Activated CD8-positive, alpha-beta memory T cell treated with anti-CD3 and anti-CD28 coated beads, Interleukin-2, amount 10 ng/mL, durations not matched to agents 7 days and 5 days (primary cell): ENCODE measurements around the gene PTGR1. TPM values are rescaled to one million over a fixed set of nuclear protein-coding genes. Genes with fewer than 3 reads are reported as not detected.
A peak's percentile ranks its signal among the peaks of the same experiment; 100 is the strongest.
"Not testable (repeated sequence)": the region's sequence is repeated elsewhere in the genome, so short reads cannot be mapped to it uniquely, and the experiment has no call there.

Experiments
- ATAC-seq: fragments of 150-1000 bp; cut with Tn5 transposase; one replicate; pipeline ENCODE4 v1.10.0; 2021; ENCODE audit warnings: moderate library complexity
- CTCF ChIA-PET: fragments of 350-600 bp; sonication (Branson Sonifier 250); formaldehyde crosslinking; loops from one replicate; lab custom pipeline; 2021; ENCODE audit warnings: antibody characterized with exemption; lab: Charles Lee
- DNase-seq: peaks from one replicate; pipeline ENCODE4 v3.0.0-alpha.2; 2020
- H3K27ac Mint-ChIP-seq: one replicate; pipeline ENCODE4 v1.8.0; 2021; ENCODE audit warnings: mild to moderate bottlenecking, mixed read lengths
- H3K27me3 Mint-ChIP-seq: one replicate; pipeline ENCODE4 v1.8.0; 2021; ENCODE audit warnings: mixed read lengths
- H3K36me3 Mint-ChIP-seq: one replicate; pipeline ENCODE4 v1.8.0; 2021; ENCODE audit warnings: mild to moderate bottlenecking, mixed read lengths
- H3K4me1 Mint-ChIP-seq: one replicate; pipeline ENCODE4 v1.8.0; 2021; ENCODE audit warnings: mixed read lengths
- H3K4me3 Mint-ChIP-seq: one replicate; pipeline ENCODE4 v1.8.0; 2021; ENCODE audit warnings: mild to moderate bottlenecking, moderate library complexity, mixed read lengths
- H3K9me3 Mint-ChIP-seq: one replicate; pipeline ENCODE4 v1.8.0; 2022; ENCODE audit warnings: low read depth, mixed read lengths
- total RNA-seq, 2 experiments: library from RNA; stranded (reverse); gene quantifications; one replicate each; pipeline ENCODE4 v1.2.3, GENCODE V29; 2021

The PTGR1 gene
- total RNA-seq, 2 experiments from 2014 or later, result 1.0 TPM; not detected in 1

GRCh38 chr9:111603041-111603440, 3.6 kb upstream of the PTGR1 start:
- no peak overlapping the region for H3K27ac Mint-ChIP-seq
- CTCF ChIA-PET, result no interaction called here
- H3K9me3 Mint-ChIP-seq, result no peaks in the 10 kb centered on the region
- ATAC-seq, result no peak
- H3K4me3 Mint-ChIP-seq, result no peak overlapping the region
- H3K27me3 Mint-ChIP-seq, result peaks cover 60% of the 10 kb centered on the region
- H3K36me3 Mint-ChIP-seq, result no peaks in the 10 kb centered on the region
- DNase-seq, result no peak
- peaks cover 11% of the 10 kb centered on the region for H3K4me1 Mint-ChIP-seq

DNA sequence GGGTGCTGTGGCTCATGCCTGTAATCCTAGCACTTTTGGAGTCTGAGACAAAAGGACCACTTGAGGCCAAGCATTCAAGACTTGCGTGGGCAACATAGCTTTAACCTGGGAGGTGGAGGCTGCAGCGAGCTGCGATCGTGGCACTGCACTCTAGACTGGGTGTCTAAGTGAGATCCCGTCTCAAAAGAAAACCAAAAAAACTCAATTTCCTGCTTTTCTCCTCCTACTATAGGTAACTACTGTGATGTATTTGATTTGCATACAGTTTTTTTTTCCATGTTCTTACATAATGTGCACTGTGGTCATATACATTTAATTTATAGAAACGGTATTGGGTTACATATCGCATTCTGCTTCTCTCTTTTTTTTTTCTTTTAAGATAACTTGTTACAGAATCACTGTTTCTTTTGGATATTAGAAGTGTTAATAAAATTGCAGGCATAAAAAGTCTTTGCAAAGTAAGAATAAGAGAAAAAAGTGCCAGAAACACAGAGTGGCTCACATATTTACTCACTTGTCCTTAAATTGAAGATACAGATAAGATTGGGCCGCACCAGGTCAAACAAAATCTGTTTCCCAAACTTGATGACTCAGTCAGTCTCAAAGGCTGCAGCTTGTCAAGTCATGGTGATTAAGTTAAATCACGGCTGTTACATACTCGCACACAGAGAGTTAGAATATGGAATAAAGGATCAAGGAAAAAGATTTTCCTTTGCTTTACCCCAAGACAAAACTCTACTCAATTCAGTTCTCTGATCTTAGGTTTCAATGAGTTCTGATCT, 2.0 kb upstream of the PTGR1 start:
- CTCF ChIA-PET, result no interaction called here
- Mint-ChIP-seq H3K27me3 (peaks cover 69% of the 10 kb centered on the region), H3K36me3 (no peaks in the 10 kb centered on the region), H3K9me3 (no peaks in the 10 kb centered on the region), H3K4me1 (peaks cover 17% of the 10 kb centered on the region), H3K27ac (no peak overlapping the region), H3K4me3 (no peak overlapping the region)
- no peak for DNase-seq
- no peak for ATAC-seq

- no peak overlapping the region for H3K27ac Mint-ChIP-seq
- CTCF ChIA-PET, result no interaction called here
- H3K36me3 Mint-ChIP-seq, result no peaks in the 10 kb centered on the region
These were observed 502 bp upstream of the PTGR1 start for GRCh38 chr9:111599955-111600343.

GRCh38 chr9:111598733-111599091, 735 bp downstream of the PTGR1 start:
- ATAC-seq, result peak; percentile 30
- Mint-ChIP-seq H3K27me3 (peaks cover 60% of the 10 kb centered on the region), H3K27ac (no peak overlapping the region), H3K4me1 (peaks cover 17% of the 10 kb centered on the region), H3K9me3 (no peaks in the 10 kb centered on the region), H3K4me3 (peak overlapping the region; percentile 77), H3K36me3 (no peaks in the 10 kb centered on the region)
- CTCF ChIA-PET, result interaction anchor here (0.7 to 2.4 kb wide), 17 partner anchors 15 to 763 kb away, joined by 3 to 21 read pairs (median 4); partner anchors contain the start of genes DNAJC25 and GNG10
- DNase-seq, result no peak

More at GRCh38 chr9:111599955-111600343, 502 bp upstream of the PTGR1 start:
- Mint-ChIP-seq H3K4me1 (peaks cover 17% of the 10 kb centered on the region), H3K9me3 (no peaks in the 10 kb centered on the region), H3K4me3 (peak overlapping the region; percentile 68), H3K27me3 (peaks cover 67% of the 10 kb centered on the region)
- no peak for DNase-seq
- ATAC-seq, result no peak

- CTCF ChIA-PET, result interaction anchor here (0.7 to 2.4 kb wide), 19 partner anchors 15 to 763 kb away, joined by 3 to 21 read pairs (median 4); partner anchors contain the start of genes DNAJC25, GNG10 and ZNF483
- H3K4me3 Mint-ChIP-seq, result peak overlapping the region; percentile 77
- no peaks in the 10 kb centered on the region for H3K9me3 Mint-ChIP-seq
- peak; percentile 64 for ATAC-seq
- H3K27ac Mint-ChIP-seq, result no peak overlapping the region
- H3K36me3 Mint-ChIP-seq, result no peaks in the 10 kb centered on the region
- H3K27me3 Mint-ChIP-seq, result peaks cover 63% of the 10 kb centered on the region
- peaks cover 17% of the 10 kb centered on the region for H3K4me1 Mint-ChIP-seq
- peak; percentile 65 for DNase-seq
These were observed 1.4 kb downstream of the PTGR1 start for GRCh38 chr9:111597852-111598732.

GRCh38 chr9:111588846-111589245, 10.6 kb downstream of the PTGR1 start:
- no peaks in the 10 kb centered on the region for H3K36me3 Mint-ChIP-seq
- DNase-seq (no peak), ATAC-seq (no peak)
- CTCF ChIA-PET, result no interaction called here
- no peak overlapping the region for H3K27ac Mint-ChIP-seq
- no peak overlapping the region for H3K4me3 Mint-ChIP-seq
- H3K27me3 Mint-ChIP-seq, result peaks cover 10% of the 10 kb centered on the region
- H3K4me1 Mint-ChIP-seq, result no peaks in the 10 kb centered on the region
- no peaks in the 10 kb centered on the region for H3K9me3 Mint-ChIP-seq

GRCh38 chr9:111586378-111586777, 13.1 kb downstream of the PTGR1 start:
- Mint-ChIP-seq H3K36me3 (no peaks in the 10 kb centered on the region), H3K4me3 (no peak overlapping the region), H3K27ac (no peak overlapping the region), H3K9me3 (no peaks in the 10 kb centered on the region), H3K27me3 (no peaks in the 10 kb centered on the region), H3K4me1 (no peaks in the 10 kb centered on the region)
- no peak for ATAC-seq
- DNase-seq, result no peak
- CTCF ChIA-PET, result no interaction called here

GRCh38 chr9:111582888-111583287, 16.6 kb downstream of the PTGR1 start:
- no peak overlapping the region for H3K4me3 Mint-ChIP-seq
- H3K4me1 Mint-ChIP-seq, result no peaks in the 10 kb centered on the region
- no peaks in the 10 kb centered on the region for H3K36me3 Mint-ChIP-seq
- CTCF ChIA-PET, result no interaction called here
- ATAC-seq, result no peak
- DNase-seq, result no peak
- H3K9me3 Mint-ChIP-seq, result no peaks in the 10 kb centered on the region
- H3K27ac Mint-ChIP-seq, result no peak overlapping the region
- H3K27me3 Mint-ChIP-seq, result peaks cover 5% of the 10 kb centered on the region

GRCh38 chr9:111572950-111573604, 26.4 kb downstream of the PTGR1 start:
- Mint-ChIP-seq H3K27me3 (no peaks in the 10 kb centered on the region), H3K9me3 (peaks cover 20% of the 10 kb centered on the region), H3K27ac (no peak overlapping the region), H3K4me1 (no peaks in the 10 kb centered on the region), H3K4me3 (no peak overlapping the region), H3K36me3 (no peaks in the 10 kb centered on the region)
- CTCF ChIA-PET, result no interaction called here
- ATAC-seq (no peak), DNase-seq (no peak)

- CTCF ChIA-PET, H3K4me3 Mint-ChIP-seq, H3K27ac Mint-ChIP-seq, DNase-seq, H3K27me3 Mint-ChIP-seq, ATAC-seq, H3K4me1 Mint-ChIP-seq, H3K36me3 Mint-ChIP-seq: not testable (repeated sequence)
- H3K9me3 Mint-ChIP-seq, result peaks cover 33% of the 10 kb centered on the region
These were observed 31.3 kb downstream of the PTGR1 start for GRCh38 chr9:111568127-111568526.

DNA sequence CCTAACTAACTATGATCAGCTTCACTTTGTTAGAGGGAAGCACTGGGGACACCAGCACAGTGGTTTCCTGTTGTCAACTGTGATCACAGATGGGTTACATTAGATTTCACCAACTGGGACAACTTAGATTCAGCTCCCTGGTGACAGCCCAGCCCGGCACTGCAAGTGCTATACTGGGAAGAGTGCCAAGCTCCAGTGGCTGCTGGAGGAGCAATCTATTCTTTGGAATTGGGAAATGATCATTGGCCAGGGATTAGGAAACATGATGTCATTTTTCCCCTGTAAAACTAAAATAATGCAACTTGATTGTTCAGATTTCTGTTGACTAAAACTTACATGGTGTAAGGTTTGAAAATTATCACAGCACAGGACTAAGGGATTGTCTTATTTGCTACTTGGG, 33.2 kb downstream of the PTGR1 start:
- no peak overlapping the region for H3K4me3 Mint-ChIP-seq

GRCh38 chr9:111561165-111561719, 38.2 kb downstream of the PTGR1 start:
- ATAC-seq (no peak), DNase-seq (no peak)
- H3K27ac Mint-ChIP-seq, result no peak overlapping the region
- H3K27me3 Mint-ChIP-seq, result no peaks in the 10 kb centered on the region
- peaks cover 2% of the 10 kb centered on the region for H3K36me3 Mint-ChIP-seq
- H3K4me1 Mint-ChIP-seq, result no peaks in the 10 kb centered on the region
- no peak overlapping the region for H3K4me3 Mint-ChIP-seq
- H3K9me3 Mint-ChIP-seq, result peaks cover 16% of the 10 kb centered on the region
- CTCF ChIA-PET, result no interaction called here

More for the DNA sequence above, 33.2 kb downstream of the PTGR1 start:
- DNase-seq, result no peak
- H3K27me3 Mint-ChIP-seq, result no peaks in the 10 kb centered on the region
- H3K36me3 Mint-ChIP-seq, result no peaks in the 10 kb centered on the region
- H3K4me1 Mint-ChIP-seq, result no peaks in the 10 kb centered on the region
- H3K27ac Mint-ChIP-seq, result no peak overlapping the region
- ATAC-seq, result no peak
- CTCF ChIA-PET, result no interaction called here
- peaks cover 34% of the 10 kb centered on the region for H3K9me3 Mint-ChIP-seq
